GM18511 (cell line): ENCODE measurements around the gene ZNF619.
"Not testable (repeated sequence)": the region's sequence is repeated elsewhere in the genome, so short reads cannot be mapped to it uniquely, and the experiment has no call there.

Experiments used
- ATAC-seq: cut with Tn5 transposase; IDR thresholded peaks from one replicate; pipeline ENCODE4 v1.9.1; 2021; ENCODE audit warnings: mild to moderate bottlenecking, moderate library complexity; ENCODE audit not compliant: unreplicated experiment

Gene ZNF619

DNA sequence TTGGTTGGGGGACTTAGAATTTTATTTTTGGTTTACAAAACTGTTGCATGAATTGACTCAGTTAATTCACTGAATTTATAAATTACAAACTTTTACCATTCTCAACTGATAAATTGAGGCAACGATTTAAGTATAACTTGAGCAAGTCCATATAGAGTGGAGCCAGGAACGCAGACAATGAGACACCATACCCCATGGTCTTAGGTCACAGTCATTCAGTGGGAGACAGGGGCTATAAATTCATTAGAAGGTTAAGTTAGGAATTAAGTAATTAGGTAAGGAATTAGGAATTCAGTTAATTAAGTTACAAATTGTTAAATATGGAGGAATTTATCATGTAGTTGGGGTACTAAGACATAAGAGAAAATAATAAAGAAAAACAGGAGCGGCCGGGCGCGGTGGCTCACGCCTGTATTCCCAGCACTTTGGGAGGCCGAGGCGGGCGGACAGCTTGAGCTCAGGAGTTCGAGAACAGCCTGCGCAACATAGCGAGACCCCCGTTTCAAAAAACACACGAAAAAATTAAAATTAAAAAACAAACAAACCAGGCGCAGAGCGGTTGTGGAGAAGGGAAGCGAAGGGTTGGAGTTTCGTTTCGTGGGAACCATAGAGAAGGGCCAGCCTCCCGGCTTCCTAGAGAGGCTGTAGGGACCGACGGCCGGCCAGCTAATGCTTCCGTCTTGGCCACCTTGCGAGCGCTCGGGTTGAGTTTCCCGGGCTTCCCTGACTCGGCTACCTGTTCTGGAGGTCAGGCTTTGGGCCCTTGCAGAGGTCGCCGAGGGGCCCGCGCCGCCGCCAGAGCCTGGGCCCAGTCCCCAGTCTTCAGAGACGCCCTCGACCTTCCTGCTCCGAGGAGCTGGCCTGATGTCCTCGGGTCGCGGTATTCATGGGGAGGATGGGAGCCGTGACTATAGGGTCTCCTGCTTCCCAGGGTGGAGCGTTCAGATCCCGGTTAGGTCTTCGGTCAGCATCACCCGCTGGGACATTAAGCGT lies at the start of gene ZNF619:
TSS of gene ZNF619 (plus strand) at position 645 of the 993 bp plus-strand sequence. CDS start 858 bp downstream, outside the sequence.
- peak; percentile 86 for ATAC-seq

DNA sequence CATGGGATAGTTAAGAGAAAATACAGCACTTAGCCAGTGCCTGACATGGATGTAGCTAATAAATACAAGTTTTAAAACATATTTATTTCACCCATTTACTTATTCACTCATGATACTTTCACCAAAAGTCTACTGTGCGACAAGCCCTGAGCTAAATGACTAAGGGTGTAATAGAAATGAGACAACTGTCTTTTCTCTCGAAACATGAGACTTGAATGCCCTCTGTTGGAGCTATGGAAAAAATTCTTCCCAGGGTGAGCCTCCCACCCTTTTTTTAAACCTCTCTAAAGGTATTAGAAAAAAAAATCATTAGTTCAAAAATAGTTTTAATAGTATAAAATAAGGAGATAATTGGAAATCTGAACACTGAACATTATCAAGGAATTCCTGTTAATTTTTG lies 44.1 kb upstream of the ZNF619 start:
- no peak for ATAC-seq

DNA sequence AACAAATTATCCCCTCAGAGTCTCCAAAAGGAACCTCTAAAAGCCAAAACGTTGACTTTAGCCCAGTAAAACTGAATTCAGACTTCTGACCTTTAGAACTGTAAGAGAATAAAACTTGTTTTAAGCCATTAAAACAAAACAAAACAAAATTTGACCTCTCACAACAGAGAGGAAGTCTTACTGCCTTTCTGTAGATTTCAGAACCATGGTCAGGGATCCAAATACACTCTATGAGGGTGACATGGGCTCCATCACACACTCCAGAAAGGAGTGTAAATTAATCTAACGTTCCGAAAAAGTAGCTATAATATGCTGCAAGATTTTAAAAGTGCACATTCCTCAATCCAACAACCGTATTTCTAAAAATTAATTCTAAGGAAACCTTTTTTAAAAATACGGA lies 39.0 kb upstream of the ZNF619 start:
- no peak for ATAC-seq

DNA sequence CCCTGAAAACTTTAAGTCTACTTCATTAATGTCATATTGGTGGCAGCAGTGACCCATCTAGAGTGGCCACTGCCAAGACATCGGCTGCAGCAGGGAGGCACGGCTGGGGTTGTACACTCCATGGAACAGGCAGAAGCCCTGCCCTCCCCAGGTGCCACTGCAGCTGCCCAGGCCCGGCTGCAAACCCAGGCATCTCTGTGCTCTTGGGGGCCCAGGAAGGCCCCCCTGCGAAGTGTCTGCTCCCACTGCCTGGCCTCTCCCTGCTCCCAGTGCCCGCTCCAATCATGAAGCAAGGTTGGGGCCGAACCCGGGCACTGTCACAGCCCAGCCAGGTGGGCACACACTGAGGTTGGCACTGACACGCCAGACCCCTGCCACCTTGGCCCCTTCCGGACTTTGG lies 31.9 kb upstream of the ZNF619 start:
- no peak for ATAC-seq

DNA sequence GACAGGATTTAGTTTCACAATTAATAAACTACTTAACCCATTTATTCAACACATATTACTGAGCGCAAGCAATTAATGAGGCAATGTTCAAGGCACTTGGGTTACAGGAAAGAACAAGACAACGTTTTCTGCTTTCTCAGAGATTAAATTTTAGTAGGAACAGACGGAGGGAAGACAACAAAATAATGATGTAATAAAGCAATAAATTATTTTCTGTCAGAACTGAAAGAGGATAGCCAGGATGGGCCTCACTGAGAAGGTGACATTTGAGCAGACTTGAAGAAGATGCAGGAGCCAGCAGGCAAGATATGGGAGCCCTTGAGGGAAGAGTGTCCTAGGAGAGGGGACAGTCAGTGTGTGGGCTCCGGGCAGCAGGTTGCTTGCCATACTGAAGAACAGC lies 31.0 kb upstream of the ZNF619 start:
- ATAC-seq = no peak

DNA sequence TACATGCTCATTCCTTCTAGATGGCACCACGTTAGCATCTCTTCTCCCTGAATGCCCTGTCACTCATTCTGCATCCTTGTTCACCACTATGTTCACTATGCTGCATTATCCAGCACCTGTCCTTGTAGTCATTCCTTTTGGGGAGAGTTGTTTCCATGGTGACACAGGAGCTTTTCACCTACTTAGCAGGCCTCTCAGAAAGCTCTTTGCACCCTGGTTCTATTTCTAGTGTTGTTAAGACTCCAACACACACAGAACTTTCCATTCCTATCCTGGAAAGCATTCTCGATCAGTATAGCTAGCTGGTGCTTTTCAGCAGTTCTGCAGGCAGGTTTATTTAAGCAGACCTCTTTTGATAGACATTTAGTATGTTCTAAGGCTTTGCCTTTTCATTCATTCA lies 26.5 kb upstream of the ZNF619 start:
- ATAC-seq = no peak

DNA sequence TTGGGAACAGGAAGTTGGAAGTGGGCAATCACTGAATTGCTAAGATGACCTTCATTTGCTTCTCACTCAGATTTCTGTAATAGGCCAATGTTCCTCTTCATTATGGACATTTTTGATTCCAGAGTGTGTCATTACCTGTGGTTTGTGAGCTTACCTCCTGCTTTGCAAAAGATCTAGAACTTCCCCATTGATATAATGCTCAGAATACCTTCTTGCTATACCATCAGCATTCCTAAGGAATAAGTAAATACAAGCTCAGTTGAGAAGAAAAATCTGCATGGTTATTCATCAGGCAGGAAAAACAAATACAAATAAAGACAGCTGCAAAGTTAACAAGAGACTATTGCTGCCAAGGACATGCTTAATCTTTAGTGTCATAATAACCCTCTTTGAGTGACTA lies 25.4 kb upstream of the ZNF619 start:
- ATAC-seq = no peak

DNA sequence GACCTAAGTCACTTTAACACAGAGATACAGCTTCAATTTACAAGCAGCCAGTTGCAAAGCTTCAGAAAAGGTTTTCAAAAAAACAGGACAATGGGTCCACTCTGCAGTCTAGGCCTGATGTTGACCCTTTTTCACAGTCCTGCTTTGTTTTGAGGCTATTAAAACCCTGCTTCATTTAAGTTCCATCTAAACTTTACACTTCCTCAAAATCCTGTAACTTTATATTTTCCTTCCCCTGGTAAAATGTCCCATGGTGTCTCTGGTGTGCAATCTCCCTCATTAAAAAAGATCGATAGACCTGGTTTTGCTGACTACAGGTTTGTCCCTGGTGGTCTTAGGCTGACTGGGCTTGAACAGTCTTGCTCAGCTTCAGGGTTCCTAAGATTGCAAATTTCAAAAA lies 24.9 kb upstream of the ZNF619 start:
- no peak for ATAC-seq

DNA sequence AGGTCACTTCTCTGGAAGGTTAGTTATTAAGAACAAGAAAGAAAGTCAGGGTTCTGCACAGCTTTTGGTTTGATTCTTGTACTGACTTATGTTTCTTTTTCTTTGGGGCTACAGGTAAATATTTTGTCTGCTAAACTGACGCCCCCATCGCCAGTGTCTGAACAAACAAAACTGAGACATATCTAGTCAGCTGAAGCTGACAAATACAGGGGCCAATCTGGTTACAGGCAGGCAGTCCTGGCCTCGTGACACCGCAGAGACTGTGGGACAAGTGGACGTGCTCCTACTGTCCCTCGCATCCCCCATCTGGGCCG lies 24.4 kb upstream of the ZNF619 start:
- no peak for ATAC-seq

DNA sequence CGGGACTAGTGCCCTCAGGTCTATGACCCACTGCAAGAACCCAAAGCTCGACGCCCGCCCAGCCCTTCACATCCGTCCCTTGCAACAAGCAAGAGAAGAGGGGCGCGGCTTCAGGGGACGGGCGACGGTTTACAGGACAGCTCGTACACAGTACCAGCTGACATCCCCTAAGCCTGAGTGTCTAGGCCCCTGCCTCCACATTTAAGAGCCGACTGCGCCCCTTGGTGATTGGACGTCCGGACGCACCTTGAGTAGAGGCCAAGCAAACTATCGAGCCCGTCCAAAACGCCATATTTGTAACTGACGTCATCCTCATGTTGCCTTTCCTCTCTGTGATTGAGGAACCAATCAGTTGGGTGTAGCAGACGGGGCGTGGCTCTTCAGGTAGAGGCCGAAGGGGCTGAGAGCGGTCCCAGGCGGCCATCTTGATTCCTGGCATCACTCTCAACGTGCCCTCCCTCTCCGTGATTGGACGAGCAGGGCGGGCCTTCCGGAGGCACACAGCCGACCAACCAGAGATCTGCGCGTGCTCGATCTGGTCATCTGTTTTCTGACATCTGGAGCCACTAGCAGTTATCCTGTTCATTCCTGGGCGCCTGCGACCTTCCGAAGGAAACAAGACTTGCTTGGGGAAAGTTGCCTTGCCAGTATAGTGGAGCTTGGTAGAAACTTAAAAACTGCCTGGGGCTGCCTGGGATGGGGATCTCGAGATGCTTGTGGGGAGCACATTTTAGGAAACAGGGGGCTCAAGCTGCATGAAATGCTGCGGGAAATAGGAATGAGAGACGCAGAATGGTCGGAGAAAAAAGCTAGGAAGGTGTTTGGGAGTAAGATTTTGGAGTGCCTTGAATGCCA lies 23.8 kb upstream of the ZNF619 start:
- peak; percentile 95 for ATAC-seq

DNA sequence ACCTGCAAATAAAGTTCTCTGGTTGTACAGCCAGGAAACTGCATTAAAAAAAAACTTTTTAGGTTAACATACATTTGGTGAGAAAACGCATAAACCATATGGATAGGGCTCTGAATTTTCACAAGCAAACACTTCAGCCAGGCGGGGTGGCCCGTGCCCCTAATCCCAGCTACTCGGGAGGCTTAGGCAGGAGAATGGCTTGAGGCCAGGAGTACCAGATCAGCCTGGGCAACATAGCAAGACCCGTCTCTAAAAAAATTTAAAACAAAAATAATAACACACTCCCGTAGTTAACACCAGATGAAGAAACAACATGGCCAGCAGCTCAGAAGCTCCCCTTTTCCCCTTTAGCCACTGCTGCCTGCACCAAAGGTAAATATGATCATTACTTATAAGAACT lies 23.0 kb upstream of the ZNF619 start:
- ATAC-seq = no peak

DNA sequence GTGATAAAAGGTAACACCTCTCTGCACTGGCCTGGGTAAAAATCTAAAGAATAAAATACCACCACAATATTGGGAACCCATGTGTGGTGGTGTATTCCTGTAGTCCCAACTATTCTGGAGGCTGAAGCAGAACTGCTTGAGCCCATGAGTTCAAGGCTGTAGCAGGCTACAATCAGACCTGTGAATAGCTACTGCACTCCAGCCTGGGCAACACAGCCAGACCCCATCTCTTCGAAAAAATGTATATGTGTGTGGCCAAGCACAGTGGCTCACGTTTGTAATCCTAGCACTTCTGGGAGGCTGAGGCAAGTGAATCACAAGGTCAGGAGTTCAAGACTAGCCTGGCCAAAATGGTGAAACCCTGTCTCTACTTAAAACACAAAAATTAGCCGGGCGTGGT lies 21.6 kb upstream of the ZNF619 start:
- no peak for ATAC-seq

DNA sequence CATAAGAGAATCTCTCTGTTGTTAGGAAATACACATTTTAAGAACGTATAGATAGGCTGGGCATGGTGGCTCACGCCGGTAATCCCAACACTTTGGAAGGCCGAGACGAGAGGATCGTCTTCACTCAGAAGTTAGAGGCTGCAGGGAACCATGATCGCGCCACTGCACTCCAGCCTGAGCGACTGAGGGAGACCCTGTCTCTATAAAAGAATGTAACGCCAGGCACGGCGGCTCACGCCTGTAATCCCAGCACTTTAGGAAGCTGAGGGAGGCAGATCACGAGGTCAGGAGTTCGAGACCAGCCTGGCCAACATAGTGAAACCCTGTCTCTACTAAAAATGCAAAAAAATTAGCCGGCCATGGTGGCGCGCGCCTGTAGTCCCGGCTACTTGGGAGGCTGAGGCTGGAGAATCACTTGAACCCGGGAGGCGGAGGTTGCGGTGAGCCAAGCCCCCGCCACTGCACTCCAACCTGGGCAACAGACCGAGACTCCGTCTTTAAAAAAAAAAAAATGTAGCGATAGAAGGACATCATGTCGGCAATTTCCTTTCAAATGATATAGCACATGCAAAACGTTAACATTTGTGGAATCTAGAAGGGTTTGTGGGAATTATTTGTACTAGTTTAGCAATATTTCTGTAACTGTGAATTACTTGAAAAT lies 20.5 kb upstream of the ZNF619 start:
- ATAC-seq = no peak

DNA sequence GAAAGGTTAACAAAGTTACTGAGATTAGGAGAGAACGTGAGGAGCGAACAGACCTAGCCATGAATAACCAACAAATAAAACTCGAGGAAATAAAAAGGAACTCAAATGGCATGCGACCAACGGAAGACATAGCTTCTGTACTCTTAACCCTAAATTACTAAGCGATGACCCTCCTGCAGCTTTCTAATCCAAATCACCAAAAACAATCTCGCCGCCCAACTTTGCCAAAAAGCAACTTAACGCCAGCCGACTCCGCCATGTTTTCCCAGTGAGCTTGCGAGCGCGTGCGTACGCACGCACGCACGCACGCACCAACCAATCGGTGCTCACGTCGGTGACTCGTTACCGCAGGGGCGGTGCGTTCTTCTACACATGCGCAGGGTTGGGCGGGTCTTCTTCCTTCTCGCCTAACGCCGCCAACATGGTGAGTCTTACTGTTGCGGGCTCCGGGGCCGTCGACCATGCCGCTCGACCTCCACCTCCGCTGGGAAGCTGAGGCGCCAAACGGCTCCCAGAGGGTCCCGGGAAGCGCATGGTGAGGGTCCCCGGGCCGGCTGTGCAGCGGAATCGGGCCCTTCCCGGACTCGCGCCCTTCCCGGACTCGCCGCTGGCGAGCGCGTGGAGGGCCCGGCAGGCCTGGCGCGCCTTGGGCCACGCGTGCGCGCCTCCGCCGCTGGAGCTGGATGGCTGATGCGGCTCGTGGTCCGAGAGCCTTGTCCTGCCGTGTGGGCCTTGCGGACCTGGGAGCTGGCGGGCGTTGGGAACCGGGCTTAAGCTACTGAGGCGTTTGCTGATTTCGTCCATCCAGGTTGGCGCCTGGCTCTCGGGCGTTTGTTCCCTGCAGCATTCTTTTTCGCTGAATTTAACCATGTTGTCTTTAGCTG lies 19.7 kb upstream of the ZNF619 start, which contains the start of gene RPL14:
TSS of gene RPL14 (plus strand) at position 400 of the 884 bp plus-strand sequence. CDS start at position 533, 133 bp downstream.
- peak; percentile 65 for ATAC-seq

DNA sequence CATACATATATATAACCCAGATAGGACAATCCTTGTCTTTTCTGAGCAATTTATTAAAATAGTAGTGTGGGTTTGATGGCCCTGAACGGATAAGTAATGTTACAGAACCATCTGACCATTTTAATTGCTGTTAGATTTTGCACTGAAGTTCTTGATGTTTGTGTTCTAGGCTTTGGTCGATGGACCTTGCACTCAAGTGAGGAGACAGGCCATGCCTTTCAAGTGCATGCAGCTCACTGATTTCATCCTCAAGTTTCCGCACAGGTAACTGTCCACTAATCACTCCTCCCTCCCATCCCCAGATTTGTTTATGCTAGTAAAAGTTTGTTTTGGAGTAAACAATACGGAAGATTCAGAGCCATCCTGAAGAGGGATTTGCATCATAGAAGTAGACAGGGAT lies 18.4 kb upstream of the ZNF619 start:
- no peak for ATAC-seq

DNA sequence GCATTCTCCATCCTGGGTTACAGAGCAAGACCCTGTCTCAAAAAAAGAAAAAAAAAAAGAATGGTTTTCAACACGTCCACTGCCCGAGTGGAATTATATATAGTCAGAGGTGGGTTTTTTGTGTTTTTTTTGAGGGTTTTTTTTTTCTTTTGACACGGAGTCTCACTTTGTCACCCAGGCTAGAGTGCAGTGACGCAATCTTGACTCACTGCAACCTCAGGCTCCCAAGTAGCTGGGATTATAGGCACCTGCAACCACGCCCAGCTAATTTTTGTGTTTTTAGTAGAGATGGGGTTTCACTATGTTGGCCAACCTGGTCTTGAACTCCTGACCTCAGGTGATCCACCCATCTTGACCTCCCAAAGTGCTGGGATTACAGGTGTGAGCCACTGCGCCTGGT lies 16.4 kb upstream of the ZNF619 start:
- not testable (repeated sequence) for ATAC-seq

DNA sequence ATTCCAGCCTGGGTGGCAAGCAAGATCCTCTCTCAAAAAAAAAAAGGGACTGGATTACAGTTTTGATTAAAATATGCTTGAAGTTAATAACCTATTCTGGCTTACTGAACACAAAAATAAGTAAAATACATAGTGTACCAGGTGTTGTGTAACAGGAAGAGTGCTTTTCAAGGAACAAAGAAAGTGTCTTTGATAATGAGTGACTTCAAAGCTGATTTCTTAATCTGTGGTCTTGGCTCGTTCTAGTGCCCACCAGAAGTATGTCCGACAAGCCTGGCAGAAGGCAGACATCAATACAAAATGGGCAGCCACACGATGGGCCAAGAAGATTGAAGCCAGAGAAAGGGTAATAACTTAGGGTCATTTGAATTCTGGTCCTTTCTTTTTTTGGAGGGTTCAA lies 15.8 kb upstream of the ZNF619 start:
- no peak for ATAC-seq

DNA sequence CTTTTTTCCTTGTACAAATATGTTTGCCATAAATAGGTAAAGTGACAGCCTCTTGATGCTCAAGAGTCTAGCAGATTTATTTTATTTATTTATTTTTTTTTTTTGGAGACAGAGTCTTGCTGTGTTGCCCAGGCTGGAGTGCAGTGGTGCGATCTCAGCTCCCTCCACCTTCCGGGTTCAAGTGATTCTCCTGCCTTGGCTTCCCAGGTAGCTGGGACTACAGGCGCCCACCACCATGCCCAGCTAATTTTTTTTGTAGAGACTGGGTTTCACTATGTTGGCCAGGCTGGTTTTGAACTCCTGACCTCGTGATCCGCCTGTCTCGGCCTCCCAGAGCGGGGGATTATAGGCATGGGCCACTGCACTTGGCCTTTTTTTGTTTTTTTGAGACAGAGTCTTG lies 14.1 kb upstream of the ZNF619 start:
- ATAC-seq = not testable (repeated sequence)

DNA sequence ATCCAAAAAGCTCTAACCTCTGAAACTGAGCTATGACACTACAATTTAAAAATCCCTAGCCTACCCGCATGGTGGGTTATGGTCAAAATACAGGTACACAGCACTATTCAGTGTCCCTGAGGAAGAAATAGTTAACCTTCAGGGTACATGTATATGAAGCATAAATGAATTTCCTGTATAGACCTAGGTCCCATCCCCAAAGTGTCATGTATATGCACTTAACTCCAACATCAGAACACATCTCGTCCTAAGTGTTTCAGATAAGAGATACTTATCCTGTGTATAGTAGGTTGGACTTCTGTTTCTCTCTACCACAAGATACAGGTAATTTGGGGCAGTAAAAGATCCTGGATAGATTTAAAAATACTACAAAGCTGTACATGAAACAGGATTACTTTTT lies 13.3 kb upstream of the ZNF619 start:
- ATAC-seq = no peak
